Mononuclear cell (primary cell): ENCODE results near the gene PBLD. TPM values are rescaled to one million over a fixed set of nuclear protein-coding genes. Genes with fewer than 3 reads are reported as not detected.
"Not testable (repeated sequence)": the region's sequence is repeated elsewhere in the genome, so short reads cannot be mapped to it uniquely, and the experiment has no call there.

Experiments used
- H3K27me3 ChIP-seq: 2 replicates; pipeline ENCODE4 v1.6.0; 2011; ENCODE audit warnings: low read length, control low read depth; ENCODE audit not compliant: insufficient read depth
- H3K4me1 ChIP-seq: 2 replicates; pipeline ENCODE4 v1.5.1; 2011; ENCODE audit warnings: mild to moderate bottlenecking, low read length, control low read depth; ENCODE audit not compliant: insufficient read depth
- H3K4me3 ChIP-seq: 2 replicates; pipeline ENCODE4 v1.5.1; 2011; ENCODE audit warnings: mild to moderate bottlenecking, low read length, moderate library complexity
- H3K9me3 ChIP-seq: 2 replicates; pipeline ENCODE4 v1.5.1; 2011; ENCODE audit warnings: low read depth, mild to moderate bottlenecking, control low read depth, low read length
- total RNA-seq: library from RNA; depleted of rRNA; stranded (reverse); fragments of >200 nt; gene quantifications from one replicate; pipeline ENCODE4 v1.2.3, GENCODE V29; 2012

The PBLD gene
- total RNA-seq, 1 donor, result 2.7 TPM

DNA sequence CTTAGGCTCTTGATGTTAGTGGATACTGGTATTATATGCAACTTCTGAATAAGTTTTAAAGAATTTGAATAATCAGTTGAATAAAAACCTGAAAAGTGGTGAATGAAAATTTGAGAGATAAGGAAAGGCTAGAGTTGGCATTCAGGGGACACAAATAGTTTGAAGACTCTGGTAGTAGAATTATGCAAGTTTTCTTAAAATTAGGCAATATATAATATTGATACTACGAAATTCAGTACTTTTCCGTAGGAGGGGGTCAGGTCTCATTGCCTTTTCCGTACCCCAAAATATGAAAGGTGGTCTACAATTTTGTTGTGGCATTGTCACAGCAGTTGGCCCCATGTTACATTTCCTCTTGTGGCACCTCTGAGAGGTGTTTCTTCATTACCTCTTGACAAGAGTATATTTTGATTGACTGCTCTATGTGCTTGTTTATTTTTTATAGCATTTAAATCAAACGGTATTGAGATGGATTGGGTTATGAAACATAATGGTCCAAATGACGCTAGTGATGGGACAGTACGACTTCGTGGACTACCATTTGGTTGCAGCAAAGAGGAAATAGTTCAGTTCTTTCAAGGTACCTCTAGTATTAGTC, 4.1 kb upstream of the PBLD start:
- Histone ChIP-seq H3K27me3 (no peaks in the 10 kb centered on the region), H3K4me1 (peaks cover 38% of the 10 kb centered on the region), H3K9me3 (no peaks in the 10 kb centered on the region), H3K4me3 (no peak overlapping the region)

DNA sequence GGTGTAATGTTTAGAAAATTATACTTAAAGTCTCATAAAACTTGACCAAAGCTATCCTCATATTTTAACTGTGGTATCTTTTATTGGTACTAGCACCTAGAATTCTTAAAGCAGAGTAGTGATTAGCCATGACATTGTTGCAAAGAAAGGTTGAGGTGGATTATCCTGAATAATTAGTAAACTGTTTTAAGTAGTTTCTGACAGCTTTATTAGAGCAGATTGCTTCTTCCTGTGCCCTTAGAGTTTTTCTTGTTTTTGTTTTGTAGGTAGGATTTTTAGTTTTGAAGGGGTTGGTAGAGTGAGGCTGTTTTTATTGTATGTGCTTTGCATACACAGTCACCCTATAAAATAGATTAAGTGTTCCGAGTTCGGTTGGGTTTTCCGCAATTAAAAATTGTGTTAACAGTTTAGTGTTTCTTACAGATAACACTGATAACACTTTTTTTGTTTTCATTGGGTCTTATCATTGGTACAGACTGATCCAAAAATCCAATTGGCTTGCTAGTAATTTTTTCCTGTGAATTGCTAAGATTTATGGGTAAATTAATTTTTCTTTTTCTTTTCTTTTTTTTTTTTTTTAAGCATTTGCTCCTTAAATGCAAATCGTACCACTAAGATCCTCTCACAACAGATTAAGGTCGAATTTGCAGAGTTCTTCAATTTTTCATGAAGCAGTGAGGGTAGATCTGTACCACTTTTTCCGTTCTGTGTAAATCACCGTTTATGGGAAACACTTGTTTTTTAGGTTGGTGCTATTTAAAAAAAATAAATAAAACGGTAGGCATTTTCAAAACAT, 2.1 kb upstream of the PBLD start:
- no peaks in the 10 kb centered on the region for H3K9me3 ChIP-seq
- peak overlapping the region; percentile 7 for H3K4me3 ChIP-seq
- H3K27me3 ChIP-seq, result no peaks in the 10 kb centered on the region
- H3K4me1 ChIP-seq, result peaks cover 52% of the 10 kb centered on the region

DNA sequence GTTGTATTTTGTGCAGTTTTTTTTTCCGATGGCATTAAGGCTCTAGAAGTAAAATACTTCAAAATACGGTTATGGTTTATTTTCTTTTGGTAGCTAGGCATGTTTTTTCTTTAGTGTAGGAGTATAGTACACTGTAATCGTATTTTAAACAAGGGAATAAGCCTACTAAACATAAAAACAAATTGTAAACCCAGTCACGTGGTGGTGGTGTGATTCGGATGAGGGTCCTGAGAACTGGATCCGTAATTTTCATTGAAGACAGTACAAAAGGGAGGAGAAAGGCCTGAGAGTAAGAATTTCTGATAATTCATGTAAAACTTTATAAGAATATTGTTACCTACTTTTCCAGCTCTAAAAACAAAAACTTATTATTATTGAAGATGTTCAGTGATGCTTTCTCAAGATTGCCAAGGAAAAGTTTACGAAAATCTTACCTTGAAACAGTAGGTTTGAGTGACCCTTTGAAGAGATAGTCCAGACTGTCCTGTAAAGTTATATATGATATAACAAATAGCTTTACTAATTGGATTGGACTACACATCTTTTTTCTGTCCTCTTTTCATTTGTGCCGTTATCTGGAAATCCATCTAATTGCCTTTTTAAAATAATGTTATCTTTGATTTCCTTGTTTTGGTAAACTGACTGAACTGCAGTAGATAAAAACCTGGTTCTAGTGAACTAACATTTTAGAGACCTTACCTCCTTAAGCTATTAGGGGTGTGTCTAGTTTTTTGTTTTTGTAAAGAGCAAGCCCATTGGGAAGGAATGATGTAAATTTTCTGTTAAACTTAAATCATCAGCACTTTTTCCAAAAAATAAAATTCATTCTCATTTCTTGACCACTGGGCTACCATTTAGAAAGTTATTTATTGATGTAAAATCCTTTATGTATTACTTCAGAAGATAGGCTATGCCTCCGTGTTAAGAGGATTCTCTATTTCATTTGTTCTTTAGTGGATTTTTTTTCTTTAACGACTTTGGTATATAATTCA, 1.0 kb upstream of the PBLD start:
- no peaks in the 10 kb centered on the region for H3K27me3 ChIP-seq
- H3K4me1 ChIP-seq, result peaks cover 63% of the 10 kb centered on the region
- H3K4me3 ChIP-seq, result peak overlapping the region; percentile 99
- no peaks in the 10 kb centered on the region for H3K9me3 ChIP-seq

DNA sequence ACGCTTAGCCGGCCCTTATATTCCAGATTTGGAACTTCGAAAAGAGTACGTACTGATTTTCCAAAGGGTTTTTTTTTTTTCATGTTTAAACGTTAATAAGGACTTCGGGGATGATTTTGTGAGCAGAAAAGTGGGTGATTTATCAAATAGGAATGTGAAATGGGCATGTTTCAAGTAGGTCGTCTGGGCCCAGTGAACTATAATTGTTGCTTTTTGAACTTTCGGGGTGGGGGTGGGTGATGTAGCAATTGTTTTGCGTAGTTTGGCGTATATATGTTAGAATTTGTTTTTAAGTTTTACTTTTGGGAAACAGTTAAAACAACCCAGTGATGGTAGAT, 299 bp upstream of the PBLD start:
- H3K4me3 ChIP-seq, result peak overlapping the region; percentile 99
- no peaks in the 10 kb centered on the region for H3K27me3 ChIP-seq
- H3K9me3 ChIP-seq, result no peaks in the 10 kb centered on the region
- H3K4me1 ChIP-seq, result peaks cover 68% of the 10 kb centered on the region

DNA sequence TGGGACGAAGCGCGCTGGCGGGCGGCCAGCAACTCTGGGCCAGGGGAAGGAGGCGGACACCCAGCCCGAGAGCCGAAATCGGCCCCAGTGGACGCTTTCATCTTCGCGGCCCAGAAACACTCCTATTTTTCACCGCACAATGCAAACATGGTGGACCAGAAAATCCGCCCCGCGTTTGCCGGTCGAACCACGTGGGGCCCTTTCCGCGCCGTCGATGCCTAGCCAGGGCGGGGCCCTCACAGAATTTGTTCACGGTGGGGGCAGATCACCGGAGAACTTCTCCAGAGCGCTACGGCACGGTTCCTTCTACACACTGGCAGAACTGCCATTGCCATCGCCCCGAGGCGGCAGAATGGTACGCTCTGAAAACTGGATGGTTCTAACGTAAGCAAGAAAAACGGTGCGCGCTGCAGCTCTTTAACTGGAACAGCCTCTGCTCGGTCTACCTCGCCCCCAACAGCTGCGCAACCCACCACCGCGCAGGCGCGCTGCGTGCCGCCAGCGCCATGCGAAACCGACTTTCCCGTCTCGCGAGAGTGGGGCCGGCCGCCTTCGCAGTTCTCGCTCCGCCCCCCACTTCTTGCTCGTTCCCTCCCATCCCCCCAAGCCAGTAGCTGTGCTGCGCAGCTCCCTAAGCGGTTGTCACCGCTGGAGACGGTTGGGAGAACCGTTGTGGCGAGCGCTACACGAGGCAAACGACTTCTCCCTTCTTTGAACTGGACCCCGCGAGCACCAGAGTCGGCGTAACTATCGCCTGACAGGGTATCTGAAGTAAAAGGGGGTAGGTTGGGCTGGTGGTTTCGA, 1.1 kb downstream of the PBLD start, which contains the start of gene HNRNPH3:
Gene HNRNPH3, plus strand, starts transcription at position 610 of the 804 bp plus-strand sequence. CDS start 5,158 bp downstream, outside the sequence.
- peak within 1 kb of the TSS; percentile 99 for H3K4me3 ChIP-seq
- peaks cover 63% of the 10 kb centered on the region for H3K4me1 ChIP-seq

DNA sequence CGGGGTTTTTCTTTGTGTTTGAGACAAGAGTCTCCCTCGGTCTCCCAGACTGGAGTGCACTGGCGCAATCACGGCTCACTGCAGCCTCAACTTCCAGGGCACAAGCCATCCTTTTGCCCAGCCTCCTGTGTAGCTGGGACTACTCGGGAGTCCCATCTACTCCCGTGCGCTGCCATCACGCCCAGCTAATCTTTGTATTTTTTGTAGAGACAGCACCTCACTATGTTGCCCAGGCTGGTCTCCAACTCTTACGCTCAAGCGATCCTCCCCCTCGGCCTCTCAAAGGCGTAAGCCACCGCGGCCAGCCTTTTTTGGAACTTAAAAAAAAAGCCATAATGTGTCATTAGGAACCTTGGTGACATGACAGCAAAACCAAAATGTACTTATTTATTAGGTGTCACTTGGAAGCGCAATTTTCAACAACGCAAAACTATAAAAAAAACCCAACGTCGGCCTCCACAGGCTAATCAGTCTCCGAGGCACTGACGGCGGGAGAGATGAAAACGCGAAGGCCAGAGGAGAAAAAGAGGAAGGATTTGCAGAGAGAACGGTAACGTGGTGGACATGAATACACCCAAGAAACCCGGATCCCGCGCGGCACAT, 1.8 kb downstream of the PBLD start:
- H3K4me1 ChIP-seq, result peaks cover 56% of the 10 kb centered on the region
- peak overlapping the region; percentile 99 for H3K4me3 ChIP-seq
- no peaks in the 10 kb centered on the region for H3K9me3 ChIP-seq
- H3K27me3 ChIP-seq, result no peaks in the 10 kb centered on the region

More for the DNA sequence above, 1.1 kb downstream of the PBLD start, which contains the start of gene HNRNPH3:
- Histone ChIP-seq H3K9me3 (no peaks in the 10 kb centered on the region), H3K27me3 (no peaks in the 10 kb centered on the region)

DNA sequence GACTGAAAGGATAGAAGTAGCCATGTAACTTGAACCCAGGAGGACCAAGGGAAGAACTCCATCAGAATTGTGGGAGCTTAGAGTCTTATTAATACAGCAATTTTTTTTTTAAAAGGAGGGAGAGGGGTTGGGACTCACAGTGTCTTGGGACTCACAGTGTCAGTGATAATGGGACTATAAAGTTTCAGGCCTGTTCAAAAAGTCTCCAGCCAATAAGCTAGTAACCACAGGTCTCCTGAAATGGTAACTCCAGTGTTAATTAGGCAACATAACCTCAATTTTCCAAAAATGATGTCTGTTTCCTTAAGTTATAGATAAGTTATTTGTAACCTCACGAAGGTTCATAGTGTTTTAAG, 3.2 kb downstream of the PBLD start:
- no peaks in the 10 kb centered on the region for H3K9me3 ChIP-seq
- no peaks in the 10 kb centered on the region for H3K27me3 ChIP-seq
- peaks cover 41% of the 10 kb centered on the region for H3K4me1 ChIP-seq

DNA sequence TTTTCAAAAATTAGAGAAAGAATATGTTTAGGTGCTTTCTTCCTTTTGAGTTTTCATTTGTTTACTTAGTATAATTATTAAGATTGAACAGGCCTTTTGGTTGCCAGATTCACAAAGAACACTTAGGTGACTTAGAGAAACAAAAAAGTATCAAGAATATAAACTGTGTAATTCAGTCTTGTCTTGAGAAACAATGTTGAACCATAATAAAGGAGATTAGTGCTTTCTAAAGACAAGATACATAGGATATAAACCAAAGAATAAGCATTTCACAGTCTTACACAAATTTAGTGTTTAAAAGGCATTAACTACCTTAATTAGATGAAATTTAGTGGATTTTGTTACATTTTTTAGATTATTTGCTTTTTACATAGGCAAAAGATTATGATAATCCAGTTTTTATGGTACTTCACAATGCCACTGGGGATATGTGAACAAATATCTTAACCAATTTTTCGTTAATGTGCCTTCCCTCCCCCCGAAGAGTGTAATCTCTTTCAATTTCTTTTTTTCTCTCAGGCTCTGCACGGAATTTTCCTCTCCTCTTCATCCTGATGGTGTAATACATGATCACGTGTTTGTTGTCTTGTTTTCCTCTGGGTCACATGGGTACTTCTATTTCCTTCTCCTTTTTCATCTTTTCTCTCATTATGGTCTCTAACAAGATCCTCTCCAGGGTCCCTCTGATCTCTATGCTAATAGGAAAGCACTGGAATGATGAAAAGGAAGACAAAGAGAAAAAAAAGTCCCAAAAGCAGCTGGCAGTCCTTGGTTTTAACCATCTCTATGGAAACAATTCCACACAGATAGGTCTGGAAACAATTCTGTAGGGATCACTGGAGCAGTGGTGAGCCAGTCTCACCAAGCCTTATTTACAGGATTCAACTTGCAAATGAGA, 4.6 kb downstream of the PBLD start:
- peaks cover 34% of the 10 kb centered on the region for H3K4me1 ChIP-seq
- no peak overlapping the region for H3K4me3 ChIP-seq
- no peaks in the 10 kb centered on the region for H3K9me3 ChIP-seq
- H3K27me3 ChIP-seq, result no peaks in the 10 kb centered on the region

More for the DNA sequence above, 3.2 kb downstream of the PBLD start:
- H3K4me3 ChIP-seq, result no peak overlapping the region

DNA sequence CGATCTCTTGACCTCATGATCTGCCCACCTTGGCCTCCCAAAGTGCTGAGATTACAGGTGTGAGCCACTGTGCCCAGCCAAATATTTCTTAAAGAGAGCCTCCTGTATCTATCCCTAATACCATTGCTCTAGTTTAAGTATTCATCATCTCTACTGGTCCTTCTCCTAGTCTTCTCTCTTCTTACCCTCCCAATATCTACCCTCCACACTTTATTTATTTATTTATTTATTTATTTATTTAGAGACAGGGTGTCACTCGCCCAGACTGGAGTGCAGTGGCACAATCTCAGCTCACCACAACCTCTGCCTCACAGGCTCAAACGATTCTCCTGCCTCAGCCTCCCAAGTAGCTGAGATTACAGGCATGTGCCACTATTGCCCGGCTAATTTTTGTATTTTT, 8.3 kb downstream of the PBLD start:
- H3K4me1 ChIP-seq, result peaks cover 16% of the 10 kb centered on the region
- not testable (repeated sequence) for H3K9me3 ChIP-seq, H3K4me3 ChIP-seq, H3K27me3 ChIP-seq

DNA sequence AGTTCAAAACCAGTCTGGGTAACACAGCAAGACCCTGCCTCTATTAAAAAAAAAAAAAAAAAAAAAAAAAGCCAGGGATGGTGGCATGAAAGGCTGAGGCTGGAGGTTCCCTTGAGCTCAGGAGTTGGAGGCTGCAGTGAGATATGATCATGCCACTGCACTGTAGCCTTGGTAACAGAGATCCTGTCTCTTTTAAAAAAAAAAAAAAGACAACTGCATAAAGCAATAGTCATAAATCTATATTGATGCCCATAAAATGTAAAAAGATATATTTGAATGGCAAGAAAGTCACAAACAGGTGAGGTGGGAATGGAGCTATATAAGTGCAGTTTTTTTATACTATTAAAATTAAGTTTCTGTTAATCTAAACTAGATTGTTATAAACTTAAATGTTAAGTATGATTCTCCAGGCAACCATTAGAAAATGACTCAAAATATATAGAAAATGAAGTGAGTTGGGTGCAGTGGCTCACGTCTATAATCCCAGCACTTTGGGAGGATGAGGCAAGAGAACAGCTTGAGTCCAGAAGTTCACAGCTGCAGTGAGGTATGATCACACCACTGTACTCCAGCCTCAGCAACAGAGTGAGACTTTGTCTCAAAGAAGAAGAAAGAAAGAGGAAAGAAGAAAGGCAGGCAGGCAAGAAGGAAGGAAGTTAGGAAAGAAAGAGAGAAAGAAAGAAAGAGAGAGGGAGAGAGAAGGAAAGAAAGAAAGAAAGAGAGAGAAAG, 14.2 kb downstream of the PBLD start:
- Histone ChIP-seq H3K9me3 (peaks cover 13% of the 10 kb centered on the region), H3K4me3 (no peak overlapping the region), H3K4me1 (no peaks in the 10 kb centered on the region), H3K27me3 (no peaks in the 10 kb centered on the region)

DNA sequence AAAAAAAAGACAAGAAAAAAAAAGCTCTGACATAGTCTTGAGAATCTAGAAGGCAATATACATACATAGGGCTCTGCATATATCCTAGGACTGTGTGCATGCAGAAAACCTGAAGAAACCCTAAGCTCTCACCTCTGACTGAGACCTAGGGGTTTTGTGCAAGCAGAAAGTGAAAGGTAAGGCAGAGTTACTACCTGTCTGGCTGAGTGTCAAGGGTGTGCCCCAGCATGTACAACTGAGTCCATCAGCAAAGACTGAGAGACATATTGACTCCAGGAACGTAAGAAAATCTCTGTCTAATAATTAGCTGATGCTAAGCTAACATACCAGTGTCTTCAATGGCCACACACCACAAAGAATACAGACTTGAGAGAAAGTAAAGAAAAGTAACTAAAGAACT, 17.1 kb downstream of the PBLD start:
- no peaks in the 10 kb centered on the region for H3K4me1 ChIP-seq
- no peak overlapping the region for H3K4me3 ChIP-seq
- H3K9me3 ChIP-seq, result peaks cover 13% of the 10 kb centered on the region
- H3K27me3 ChIP-seq, result no peaks in the 10 kb centered on the region

DNA sequence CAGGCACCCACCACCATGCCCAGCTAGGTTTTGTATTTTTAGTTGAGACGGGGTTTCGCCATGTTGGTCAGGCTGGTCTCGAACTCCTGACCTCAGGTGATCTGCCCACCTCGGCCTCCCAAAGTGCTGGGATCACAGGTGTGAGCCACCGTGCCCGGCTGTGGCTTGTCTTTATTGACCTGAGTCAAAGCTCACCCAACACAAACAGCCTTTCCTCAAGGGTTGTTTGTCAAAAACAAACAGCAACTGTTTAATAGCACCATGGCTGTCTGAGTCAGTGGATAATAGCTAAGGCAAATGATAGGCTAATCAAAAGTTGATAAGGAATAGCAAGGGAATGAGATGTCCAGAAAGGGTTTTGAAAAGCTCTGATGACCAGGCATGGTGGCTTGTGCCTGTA, 17.8 kb downstream of the PBLD start:
- H3K4me3 ChIP-seq, H3K4me1 ChIP-seq, H3K27me3 ChIP-seq: not testable (repeated sequence)
- H3K9me3 ChIP-seq, result peaks cover 13% of the 10 kb centered on the region

DNA sequence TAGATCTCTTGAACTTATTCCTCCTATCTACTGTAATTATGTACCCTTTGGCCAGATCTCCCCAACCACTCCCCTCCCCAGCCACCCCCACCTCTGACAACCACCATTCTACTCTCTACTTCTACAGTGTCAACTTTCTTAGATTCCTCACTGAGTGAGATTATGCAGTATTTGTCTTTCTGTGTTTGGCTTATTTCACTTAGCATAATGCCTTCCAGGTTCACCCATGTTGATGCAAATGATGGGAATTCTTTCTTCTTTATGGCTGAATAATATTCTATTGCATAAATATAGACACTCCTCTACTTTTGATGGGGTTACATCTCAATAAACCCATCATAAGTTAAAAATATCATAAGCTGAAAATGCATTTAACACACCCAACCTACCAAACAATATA, 22.2 kb downstream of the PBLD start:
- Histone ChIP-seq H3K9me3 (no peaks in the 10 kb centered on the region), H3K27me3 (no peaks in the 10 kb centered on the region), H3K4me1 (no peaks in the 10 kb centered on the region), H3K4me3 (no peak overlapping the region)
